NCI-H1417 (cell line): Measurements from ENCODE around the gene CALHM5.

Experiments used
- DNase-seq, 3 experiments: peaks; one replicate each; lab custom pipeline; 2025; lab: John Stamatoyannopoulos, UW

CALHM5 gene

GRCh38 chr6:116547358-116547757, 35.9 kb downstream of the CALHM5 start:
- no peak for DNase-seq

GRCh38 chr6:116550796-116551195, 39.4 kb downstream of the CALHM5 start:
- DNase-seq = peak in 2 of 3 experiments; percentile 10 to 60

- DNase-seq = no peak
Measured at GRCh38 chr6:116553451-116553850, 42.0 kb downstream of the CALHM5 start, which contains the start of gene CALHM4. CALHM4 (plus strand) TSS chr6:116553751; CDS start chr6:116553794, 43 bp downstream.

- no peak for DNase-seq
Measured at GRCh38 chr6:116556065-116556464, 44.6 kb downstream of the CALHM5 start.

- DNase-seq = no peak
Measured at GRCh38 chr6:116556814-116557415, 45.5 kb downstream of the CALHM5 start.

GRCh38 chr6:116557893-116558292, 46.5 kb downstream of the CALHM5 start:
- DNase-seq = peak in 2 of 3 experiments; percentile 51 to 63

- no peak for DNase-seq
Measured at GRCh38 chr6:116560130-116560529, 48.7 kb downstream of the CALHM5 start.

- DNase-seq = peak; percentile 40 to 77 (median 63)
Measured at GRCh38 chr6:116561377-116562018, 50.1 kb downstream of the CALHM5 start.

GRCh38 chr6:116562019-116562403, 50.6 kb downstream of the CALHM5 start:
- no peak for DNase-seq

GRCh38 chr6:116562614-116563013, 51.2 kb downstream of the CALHM5 start:
- DNase-seq = no peak

GRCh38 chr6:116563830-116564229, 52.4 kb downstream of the CALHM5 start:
- no peak for DNase-seq

- DNase-seq = no peak
Measured at GRCh38 chr6:116564311-116564710, 52.9 kb downstream of the CALHM5 start.

- DNase-seq = no peak
Measured at GRCh38 chr6:116564921-116565872, 53.8 kb downstream of the CALHM5 start.

GRCh38 chr6:116568111-116568510, 56.7 kb downstream of the CALHM5 start:
- no peak for DNase-seq

- DNase-seq = no peak
Measured at GRCh38 chr6:116568821-116569755, 57.6 kb downstream of the CALHM5 start.

GRCh38 chr6:116570856-116571682, 59.6 kb downstream of the CALHM5 start, which contains the start of gene RWDD1:
RWDD1 (plus strand) TSS chr6:116571504; CDS start chr6:116571583, 79 bp downstream.
- DNase-seq = peak; percentile 95 to 99 (median 96)

GRCh38 chr6:116571683-116572000, 60.2 kb downstream of the CALHM5 start:
- no peak for DNase-seq

- peak in 2 of 3 experiments; percentile 13 to 47 for DNase-seq
Measured at GRCh38 chr6:116572162-116572561, 60.7 kb downstream of the CALHM5 start.
